GM12873 (cell line): ENCODE data around the gene KRT6A.

Source experiments
- TF ChIP-seq, protein P1 (sequence below): IDR thresholded peaks from 2 replicates; pipeline ENCODE4 v1.5.1; 2012; ENCODE audit warnings: low read depth, mild to moderate bottlenecking, moderate library complexity, low read length, control low read depth; ENCODE audit not compliant: insufficient read depth; ENCODE audit errors: missing control alignments

Gene KRT6A

DNA sequence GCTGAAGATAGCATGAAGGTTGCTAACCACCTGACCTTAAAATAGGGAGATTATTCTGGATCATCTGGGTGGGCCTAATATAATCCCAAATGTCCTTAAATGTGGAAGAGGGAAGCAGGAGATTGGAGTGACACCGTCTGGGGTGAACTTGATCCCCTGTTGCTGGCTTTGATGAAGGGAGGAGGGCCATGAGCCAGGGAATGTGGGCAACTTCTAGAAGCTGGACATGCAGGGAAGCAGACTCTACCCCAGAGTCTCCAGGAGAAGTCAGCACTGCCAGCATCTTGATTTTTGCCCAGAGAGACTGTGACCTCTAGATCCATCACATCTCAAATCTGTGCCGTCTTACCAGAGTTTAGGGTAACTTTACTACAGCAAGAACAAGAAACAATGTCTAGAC, 36.4 kb upstream of the KRT6A start:
- TF ChIP-seq, protein P1, sequence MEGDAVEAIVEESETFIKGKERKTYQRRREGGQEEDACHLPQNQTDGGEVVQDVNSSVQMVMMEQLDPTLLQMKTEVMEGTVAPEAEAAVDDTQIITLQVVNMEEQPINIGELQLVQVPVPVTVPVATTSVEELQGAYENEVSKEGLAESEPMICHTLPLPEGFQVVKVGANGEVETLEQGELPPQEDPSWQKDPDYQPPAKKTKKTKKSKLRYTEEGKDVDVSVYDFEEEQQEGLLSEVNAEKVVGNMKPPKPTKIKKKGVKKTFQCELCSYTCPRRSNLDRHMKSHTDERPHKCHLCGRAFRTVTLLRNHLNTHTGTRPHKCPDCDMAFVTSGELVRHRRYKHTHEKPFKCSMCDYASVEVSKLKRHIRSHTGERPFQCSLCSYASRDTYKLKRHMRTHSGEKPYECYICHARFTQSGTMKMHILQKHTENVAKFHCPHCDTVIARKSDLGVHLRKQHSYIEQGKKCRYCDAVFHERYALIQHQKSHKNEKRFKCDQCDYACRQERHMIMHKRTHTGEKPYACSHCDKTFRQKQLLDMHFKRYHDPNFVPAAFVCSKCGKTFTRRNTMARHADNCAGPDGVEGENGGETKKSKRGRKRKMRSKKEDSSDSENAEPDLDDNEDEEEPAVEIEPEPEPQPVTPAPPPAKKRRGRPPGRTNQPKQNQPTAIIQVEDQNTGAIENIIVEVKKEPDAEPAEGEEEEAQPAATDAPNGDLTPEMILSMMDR = no peak

DNA sequence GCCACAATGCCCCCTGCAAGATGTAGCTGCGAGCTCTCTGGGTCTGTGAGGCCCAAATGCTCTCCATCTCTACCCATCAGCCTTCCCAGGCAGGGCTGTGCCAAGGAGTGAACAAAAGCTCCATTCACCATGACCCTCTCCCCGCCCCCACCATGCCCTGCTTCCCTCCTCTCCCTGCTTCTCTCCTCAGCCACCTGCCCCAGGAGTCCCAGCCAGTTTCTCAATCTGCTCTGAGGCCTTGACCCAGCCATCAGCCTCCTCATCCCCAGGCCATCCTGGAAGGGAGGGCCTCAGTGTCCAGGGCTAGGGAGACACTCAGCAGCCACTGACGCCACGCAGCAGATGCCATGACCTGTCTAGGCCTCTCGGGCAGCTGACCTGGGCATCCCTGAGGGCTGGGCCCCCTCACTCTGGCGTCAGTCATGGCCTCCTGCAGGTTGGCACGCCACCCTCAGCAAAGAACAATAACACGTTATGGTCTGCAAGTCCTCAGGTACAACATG, 35.6 kb upstream of the KRT6A start:
- TF ChIP-seq, protein P1 = no peak

DNA sequence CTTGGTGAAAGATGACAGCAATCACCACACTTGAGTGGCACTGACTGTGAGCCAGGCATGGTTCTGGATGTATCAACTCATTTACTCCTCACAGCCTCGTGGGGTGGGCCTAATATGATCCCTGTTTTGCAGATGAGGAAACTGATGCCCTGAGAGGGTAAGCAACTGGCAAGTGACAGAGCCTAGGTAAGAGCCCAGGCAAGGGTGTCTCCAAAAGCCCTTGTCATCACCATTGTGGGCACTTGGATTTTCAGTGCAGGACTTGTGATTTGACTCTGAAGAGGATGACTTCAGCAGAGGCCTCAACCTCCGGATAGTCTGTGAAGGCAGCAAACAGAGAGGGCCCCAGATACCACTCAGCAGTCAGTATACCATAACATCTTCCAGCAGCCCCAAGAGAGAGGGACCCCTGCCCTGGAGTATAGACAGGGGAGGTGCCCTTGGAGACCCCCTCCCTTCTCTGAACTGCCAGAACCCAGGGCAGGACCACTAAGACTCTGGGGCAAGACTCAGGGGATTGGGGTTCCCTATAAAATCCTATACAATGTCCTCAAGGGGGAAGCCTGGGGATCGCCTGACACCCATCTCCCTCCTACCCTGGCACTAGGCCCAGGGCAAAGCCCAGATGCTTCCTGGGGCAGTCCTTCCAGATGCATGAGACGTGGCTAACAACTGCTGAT, 34.2 kb upstream of the KRT6A start:
- TF ChIP-seq, protein P1 = no peak

DNA sequence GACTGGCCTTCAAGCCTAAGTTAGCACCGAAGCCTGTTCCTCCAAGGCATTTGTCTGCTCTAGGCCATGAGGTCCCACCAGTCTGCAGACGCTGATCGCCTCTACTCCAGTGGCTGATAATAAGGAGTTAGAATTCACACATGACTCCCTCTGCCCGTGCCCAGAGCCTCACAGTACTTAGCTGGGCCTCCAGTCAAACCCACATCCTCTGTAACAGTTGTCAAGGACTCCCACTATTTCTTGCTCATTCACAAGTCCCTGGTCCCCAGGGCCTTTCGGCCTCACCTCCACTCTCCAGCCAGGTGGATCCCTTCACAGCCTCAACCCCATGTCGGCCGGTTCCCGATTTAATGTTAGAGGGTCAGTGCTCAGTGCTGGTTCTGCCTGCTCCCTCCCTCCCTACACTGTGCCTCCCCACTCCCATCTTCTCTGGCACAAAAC, 33.5 kb upstream of the KRT6A start:
- TF ChIP-seq, protein P1 = no peak

DNA sequence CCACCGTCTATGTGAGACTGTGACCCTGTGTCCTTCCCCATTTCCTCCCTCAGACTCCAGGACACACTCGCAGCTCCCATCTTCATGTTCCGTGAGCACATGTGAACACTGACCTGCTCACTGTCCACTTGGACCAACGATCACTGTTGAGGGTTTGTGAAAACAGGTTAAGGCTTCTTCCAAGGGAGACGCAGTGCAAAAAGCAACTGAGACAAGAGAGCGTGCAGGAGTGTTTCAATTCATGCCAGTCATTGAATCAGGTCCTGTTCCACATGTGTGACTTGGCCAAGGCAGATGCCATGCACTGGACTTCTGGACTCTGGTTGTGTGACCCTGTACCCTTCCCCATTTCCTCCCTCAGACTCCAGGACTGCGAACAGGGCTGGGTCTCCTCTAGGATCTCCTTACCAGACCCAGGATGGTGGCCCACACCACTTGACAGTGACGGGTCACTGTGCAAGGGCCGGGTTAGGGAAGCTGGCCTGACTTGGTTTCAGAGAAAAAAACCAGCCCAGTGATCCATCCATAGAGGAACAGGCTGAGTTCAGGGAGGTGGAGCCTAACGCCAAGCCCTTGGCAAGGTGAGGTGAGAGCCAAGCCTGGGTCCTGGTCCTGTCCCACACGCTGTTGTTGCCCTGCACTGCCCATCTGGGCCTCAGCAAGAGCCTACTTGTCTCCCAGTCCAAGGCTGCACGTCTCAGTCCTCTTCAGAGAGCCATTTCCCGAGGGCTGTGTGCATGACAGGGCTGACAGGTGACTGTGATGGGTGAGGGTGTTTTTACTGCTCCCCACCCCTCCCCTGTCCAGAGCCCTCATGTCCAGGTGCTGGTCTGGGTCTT, 32.8 kb upstream of the KRT6A start:
- TF ChIP-seq, protein P1 = no peak

DNA sequence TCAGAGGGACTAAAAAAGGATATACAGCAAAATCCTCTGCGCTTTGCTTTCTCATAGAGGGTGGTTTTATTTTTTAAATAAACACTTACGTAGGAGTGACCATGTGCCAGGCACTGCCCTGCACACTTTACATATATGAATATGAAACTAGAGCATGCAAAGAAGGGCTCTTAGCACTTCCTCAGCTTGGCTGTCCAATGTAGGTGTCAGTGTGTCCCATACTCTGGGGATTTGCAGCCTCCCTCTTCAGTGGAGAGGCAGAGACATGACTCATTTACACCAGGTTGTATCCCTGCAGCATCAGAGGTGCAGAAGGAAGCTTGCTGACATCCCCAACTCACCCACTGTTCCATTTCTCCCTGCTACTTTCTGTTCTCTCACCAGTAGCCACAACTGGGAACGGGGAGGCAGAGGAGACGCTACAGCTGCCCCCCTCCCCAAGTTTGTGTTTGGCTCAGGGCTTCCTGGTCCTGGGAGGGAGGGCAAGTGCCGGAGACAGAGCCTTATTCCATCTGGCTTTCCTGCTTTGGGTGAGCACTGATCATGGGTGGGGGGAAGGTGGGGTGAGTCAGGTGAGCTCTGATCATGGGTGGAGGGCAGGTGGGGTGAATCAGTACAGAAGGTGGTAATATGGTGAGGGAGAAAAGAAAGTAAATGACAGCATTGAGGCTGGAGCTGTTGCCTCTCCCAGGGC, 32.0 kb upstream of the KRT6A start:
- TF ChIP-seq, protein P1 = no peak
